Astrocyte of the spinal cord (primary cell): ENCODE measurements around the gene RBM47.

Experiments
- DNase-seq: peaks from one replicate; pipeline ENCODE4 v3.0.0; 2011; ENCODE audit warnings: low read depth, low spot score
- H3K4me3 ChIP-seq: 2 replicates; pipeline ENCODE4 v1.5.1; 2011; ENCODE audit warnings: low read depth, mild to moderate bottlenecking, low read length, moderate library complexity
- in situ Hi-C: cut with HindIII; loops from 2 replicates; pipeline ENCODE4 v1.10.0; 2017; ENCODE audit warnings: low sequenced_read_pairs
- TF ChIP-seq, protein P1 (sequence below): IDR thresholded peaks from 2 replicates; pipeline ENCODE4 v1.5.1; 2012; ENCODE audit warnings: low read depth, mild to moderate bottlenecking, low read length, inconsistent platforms

The RBM47 gene

GRCh38 chr4:40585201-40585799 lies 44.4 kb downstream of the RBM47 start:
- DNase-seq: no peak
- in situ Hi-C loops: no loop called here
- TF ChIP-seq, protein P1, sequence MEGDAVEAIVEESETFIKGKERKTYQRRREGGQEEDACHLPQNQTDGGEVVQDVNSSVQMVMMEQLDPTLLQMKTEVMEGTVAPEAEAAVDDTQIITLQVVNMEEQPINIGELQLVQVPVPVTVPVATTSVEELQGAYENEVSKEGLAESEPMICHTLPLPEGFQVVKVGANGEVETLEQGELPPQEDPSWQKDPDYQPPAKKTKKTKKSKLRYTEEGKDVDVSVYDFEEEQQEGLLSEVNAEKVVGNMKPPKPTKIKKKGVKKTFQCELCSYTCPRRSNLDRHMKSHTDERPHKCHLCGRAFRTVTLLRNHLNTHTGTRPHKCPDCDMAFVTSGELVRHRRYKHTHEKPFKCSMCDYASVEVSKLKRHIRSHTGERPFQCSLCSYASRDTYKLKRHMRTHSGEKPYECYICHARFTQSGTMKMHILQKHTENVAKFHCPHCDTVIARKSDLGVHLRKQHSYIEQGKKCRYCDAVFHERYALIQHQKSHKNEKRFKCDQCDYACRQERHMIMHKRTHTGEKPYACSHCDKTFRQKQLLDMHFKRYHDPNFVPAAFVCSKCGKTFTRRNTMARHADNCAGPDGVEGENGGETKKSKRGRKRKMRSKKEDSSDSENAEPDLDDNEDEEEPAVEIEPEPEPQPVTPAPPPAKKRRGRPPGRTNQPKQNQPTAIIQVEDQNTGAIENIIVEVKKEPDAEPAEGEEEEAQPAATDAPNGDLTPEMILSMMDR: no peak
- H3K4me3 ChIP-seq: no peak overlapping the region

GRCh38 chr4:40584517-40585141 lies 45.0 kb downstream of the RBM47 start:
- TF ChIP-seq, protein P1: no peak
- no peak overlapping the region for H3K4me3 ChIP-seq
- in situ Hi-C loops: no loop called here
- DNase-seq: no peak

DNA sequence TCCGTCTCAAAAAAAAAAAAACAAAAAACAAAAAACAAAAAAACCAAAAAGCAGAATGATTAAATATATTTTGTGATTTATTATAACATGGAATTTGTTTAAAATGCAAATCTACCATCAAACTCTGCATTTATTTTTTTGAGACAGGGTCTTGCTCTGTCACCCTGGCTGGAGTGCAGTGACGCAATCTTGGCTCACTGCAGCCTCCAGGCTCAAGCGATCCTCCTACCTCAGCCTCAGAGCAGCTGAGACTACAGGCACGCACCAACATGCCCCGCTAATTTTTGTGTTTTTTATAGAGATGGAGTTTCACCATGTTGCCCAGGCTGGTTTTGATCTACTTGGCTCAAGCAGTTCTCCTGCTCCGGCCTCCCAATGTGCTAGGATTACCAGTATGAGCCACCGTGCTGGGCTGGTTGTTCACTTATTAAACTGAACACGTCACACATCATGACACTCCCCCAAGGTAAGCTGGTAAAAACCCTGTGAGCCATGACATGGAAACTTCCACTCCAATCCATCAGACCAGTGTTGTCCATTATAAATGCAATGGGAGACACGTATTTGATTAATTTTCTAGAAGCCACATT lies 45.7 kb downstream of the RBM47 start:
- no peak overlapping the region for H3K4me3 ChIP-seq
- TF ChIP-seq, protein P1: no peak
- DNase-seq: no peak
- in situ Hi-C loops: no loop called here

- TF ChIP-seq, protein P1: no peak
- H3K4me3 ChIP-seq: no peak overlapping the region
- DNase-seq: no peak
- in situ Hi-C loops: no loop called here
These were observed 47.3 kb downstream of the RBM47 start for GRCh38 chr4:40582413-40582812.

DNA sequence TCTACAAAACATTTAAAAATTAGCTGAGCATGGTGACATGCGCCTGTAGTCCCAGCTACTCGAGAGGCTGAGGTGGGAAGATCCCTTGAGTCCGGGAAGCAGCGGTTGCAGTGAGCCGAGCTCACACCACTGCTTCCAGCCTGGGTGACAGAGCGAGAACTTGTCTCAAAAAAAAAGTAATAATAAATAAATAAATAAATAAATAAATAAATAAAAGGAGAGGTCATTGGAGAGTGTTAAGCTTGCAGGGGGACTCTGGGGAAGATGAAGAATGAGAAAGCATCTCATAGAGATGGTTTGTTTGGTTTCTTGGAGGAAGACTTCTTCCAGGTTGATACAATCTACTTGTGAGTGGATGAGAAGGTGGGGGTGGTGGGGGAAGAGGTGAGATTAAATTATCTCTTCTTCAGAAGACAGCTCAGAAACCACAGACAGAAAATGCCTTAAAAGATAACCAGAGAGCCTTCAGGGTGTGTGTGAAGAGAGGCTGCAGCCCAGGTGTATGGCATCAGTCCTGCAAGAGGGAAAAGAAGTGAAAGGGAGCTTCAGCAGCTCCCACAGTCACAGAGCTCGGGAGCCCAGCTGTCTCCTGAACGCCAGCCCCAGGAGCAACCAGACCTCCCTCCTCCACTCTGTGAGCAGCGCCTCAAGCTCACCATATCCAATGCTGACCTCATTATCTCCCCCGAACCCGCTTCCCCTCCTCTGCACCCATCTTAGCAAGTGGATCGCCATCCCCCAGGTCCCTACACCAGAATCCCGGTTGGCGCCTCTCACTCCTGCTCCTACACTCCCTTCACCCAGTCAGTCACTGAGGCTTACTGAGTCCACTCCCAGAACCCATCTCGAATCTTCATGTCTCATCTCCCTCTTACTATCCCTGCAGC lies 48.2 kb downstream of the RBM47 start:
- in situ Hi-C loops: no loop called here
- no peak overlapping the region for H3K4me3 ChIP-seq
- TF ChIP-seq, protein P1: no peak
- no peak for DNase-seq

DNA sequence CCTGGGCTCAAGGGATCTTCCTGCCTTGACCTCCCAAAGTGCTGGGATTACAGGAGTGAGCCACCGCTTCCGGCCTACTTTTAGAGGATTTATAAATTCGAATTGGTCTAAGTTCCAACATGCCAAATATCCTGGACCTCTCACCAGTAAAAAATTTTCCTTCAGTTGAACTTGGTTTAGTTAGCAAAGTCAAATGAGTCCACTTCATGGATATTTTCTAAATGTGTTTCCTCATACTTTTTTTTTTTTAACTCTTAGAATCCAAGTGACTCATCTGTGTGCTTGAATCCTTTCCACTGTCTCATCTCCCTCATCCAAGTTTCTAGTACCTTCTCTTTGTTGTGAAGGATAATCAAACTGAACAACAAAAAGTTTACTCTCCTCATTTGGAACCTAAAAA lies 49.7 kb downstream of the RBM47 start:
- H3K4me3 ChIP-seq: no peak overlapping the region
- in situ Hi-C loops: no loop called here
- DNase-seq: peak; percentile 78
- TF ChIP-seq, protein P1: no peak
